Endodermal cell (in vitro differentiated cells): ENCODE measurements around the gene PEX7. TPM values are rescaled to one million over a fixed set of nuclear protein-coding genes. Genes with fewer than 3 reads are reported as not detected.

ENCODE experiments used
- DNase-seq: peaks from one replicate; pipeline ENCODE4 v3.0.0-alpha.2; 2017
- H3K27ac ChIP-seq: 2 replicates; pipeline ENCODE4 v1.5.1; 2013; ENCODE audit warnings: mild to moderate bottlenecking, low read depth, low read length, moderate library complexity
- H3K27me3 ChIP-seq: 2 replicates; pipeline ENCODE4 v1.6.1; 2013; ENCODE audit warnings: mild to moderate bottlenecking, low read length, moderate library complexity; ENCODE audit not compliant: insufficient read depth, control insufficient read depth, poor library complexity, severe bottlenecking
- H3K36me3 ChIP-seq: 2 replicates; pipeline ENCODE4 v1.7.0; 2013; ENCODE audit warnings: mild to moderate bottlenecking, low read length, moderate library complexity; ENCODE audit not compliant: control insufficient read depth, insufficient read depth
- H3K4me1 ChIP-seq: one replicate; pipeline ENCODE4 v1.7.0; 2013; ENCODE audit warnings: low read length; ENCODE audit not compliant: control insufficient read depth, insufficient read depth
- H3K4me3 ChIP-seq: 2 replicates; pipeline ENCODE4 v1.5.1; 2013; ENCODE audit warnings: mild to moderate bottlenecking, low read length, moderate library complexity
- H3K9ac ChIP-seq: 2 replicates; pipeline ENCODE4 v1.6.1; 2013; ENCODE audit warnings: mild to moderate bottlenecking, low read length, moderate library complexity; ENCODE audit not compliant: poor library complexity, severe bottlenecking; ENCODE audit errors: extremely low read depth
- H3K9me3 ChIP-seq: 2 replicates; pipeline ENCODE4 v1.6.1; 2013; ENCODE audit warnings: mild to moderate bottlenecking, low read length, moderate library complexity; ENCODE audit not compliant: control insufficient read depth
- H3K27ac Mint-ChIP-seq: 2 replicates; pipeline ENCODE4 v1.8.0; 2020; ENCODE audit warnings: mixed read lengths
- H3K27me3 Mint-ChIP-seq: 2 replicates; pipeline ENCODE4 v1.8.0; 2021; ENCODE audit warnings: mild to moderate bottlenecking, mixed read lengths; ENCODE audit not compliant: insufficient read depth
- H3K36me3 Mint-ChIP-seq: 2 replicates; pipeline ENCODE4 v1.8.0; 2020; ENCODE audit warnings: low read depth, mixed read lengths
- H3K4me1 Mint-ChIP-seq: 2 replicates; pipeline ENCODE4 v1.8.0; 2020; ENCODE audit warnings: mixed read lengths
- H3K4me3 Mint-ChIP-seq: 2 replicates; pipeline ENCODE4 v1.8.0; 2020; ENCODE audit warnings: mild to moderate bottlenecking, moderate library complexity, mixed read lengths
- H3K9me3 Mint-ChIP-seq: 2 replicates; pipeline ENCODE4 v1.8.0; 2020; ENCODE audit warnings: mild to moderate bottlenecking, mixed read lengths
- WGBS, 2 experiments: methylation state at CpG; one replicate each; pipeline versions ENCODE4 v1.1.5 to v1.1.7; 2013; ENCODE audit warnings: missing lambda C conversion rate in 2 of 2, mixed read lengths in 1 of 2; ENCODE audit not compliant: insufficient coverage in 1 of 2, insufficient read length in 1 of 2; 5-methylcytosine and 5-hydroxymethylcytosine counted together
- total RNA-seq, 2 donors: library from RNA; stranded (reverse); fragmentation: NEBNext Ultra II Directional in 1 of 2; extraction: Animal tissue kit (Norgen Biotek cat#: 25700) in 1 of 2; gene quantifications; 2 replicates in 1 of 2; 3 replicates in 1 of 2; pipeline ENCODE4 v1.2.1, GENCODE V29; 2021
- TF ChIP-seq, protein P1 (sequence below): fragments of 200-600 bp; sonication (generic); conservative IDR thresholded peaks from 2 replicates; pipeline ENCODE4 v1.5.0; 2021; ENCODE audit warnings: antibody characterized with exemption, mild to moderate bottlenecking

The PEX7 gene
- total RNA-seq, 2 donors from 2014 or later: 11.2 to 11.6 TPM

DNA sequence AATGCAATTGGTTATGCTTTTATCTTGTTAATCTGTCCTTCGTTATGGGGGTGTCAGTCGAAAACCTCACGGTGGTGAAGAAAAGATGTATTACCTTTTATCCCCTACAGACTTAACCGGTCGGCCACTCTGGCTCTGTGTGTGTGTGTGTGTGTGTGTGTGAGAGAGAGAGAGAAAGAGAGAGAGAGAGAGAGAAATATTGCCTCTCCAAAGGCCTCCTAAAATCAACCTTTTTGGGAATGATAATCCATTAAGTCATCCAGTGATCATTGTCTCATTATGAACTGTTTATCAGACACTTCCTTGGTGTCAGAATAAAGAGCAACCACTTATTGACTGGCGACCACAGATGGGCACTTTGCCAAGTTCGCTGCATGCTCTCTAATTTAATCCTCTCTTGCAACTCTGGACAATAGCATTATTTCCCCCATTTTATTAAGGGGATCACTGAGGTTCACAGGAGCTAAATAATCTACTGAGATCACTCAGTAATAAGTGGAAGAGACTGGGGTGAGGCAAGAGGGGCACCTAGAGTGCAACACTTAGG lies 130.4 kb downstream of the PEX7 start:
- no peaks in the 10 kb centered on the region for H3K9me3 ChIP-seq
- peaks cover 3% of the 10 kb centered on the region for H3K36me3 Mint-ChIP-seq
- WGBS, 2 experiments: 87 to 100% methylated on average over 1 to 5 of the region's 7 CpGs

DNA sequence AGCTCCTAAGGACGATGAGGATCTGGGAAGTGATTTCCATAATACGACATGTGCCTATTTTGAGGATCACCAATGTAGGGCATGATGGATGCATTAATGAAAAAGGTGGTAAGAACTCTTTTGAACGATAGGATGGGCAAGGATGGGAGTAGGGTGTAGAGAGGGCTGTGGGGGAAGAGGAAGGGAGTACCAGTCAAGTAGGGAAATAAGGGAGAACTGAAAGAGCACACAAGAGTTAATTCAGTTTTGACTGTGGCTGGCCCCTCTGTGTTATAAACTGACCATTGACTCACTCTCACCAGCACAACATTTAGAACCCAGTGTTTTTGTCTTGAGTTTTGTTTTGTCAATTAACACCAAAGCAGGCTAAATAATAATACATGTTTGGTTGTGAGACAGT lies 132.7 kb downstream of the PEX7 start:
- no peaks in the 10 kb centered on the region for H3K36me3 Mint-ChIP-seq
- H3K9me3 ChIP-seq: no peaks in the 10 kb centered on the region
- H3K4me3 ChIP-seq: no peak overlapping the region
- H3K4me1 Mint-ChIP-seq: peaks cover 32% of the 10 kb centered on the region
- no peaks in the 10 kb centered on the region for H3K4me1 ChIP-seq
- no peak for DNase-seq
- peak overlapping the region; percentile 6 for H3K27ac Mint-ChIP-seq
- H3K9ac ChIP-seq: no peak overlapping the region
- H3K9me3 Mint-ChIP-seq: no peaks in the 10 kb centered on the region
- H3K36me3 ChIP-seq: no peaks in the 10 kb centered on the region
- H3K4me3 Mint-ChIP-seq: no peak overlapping the region
- TF ChIP-seq, protein P1, sequence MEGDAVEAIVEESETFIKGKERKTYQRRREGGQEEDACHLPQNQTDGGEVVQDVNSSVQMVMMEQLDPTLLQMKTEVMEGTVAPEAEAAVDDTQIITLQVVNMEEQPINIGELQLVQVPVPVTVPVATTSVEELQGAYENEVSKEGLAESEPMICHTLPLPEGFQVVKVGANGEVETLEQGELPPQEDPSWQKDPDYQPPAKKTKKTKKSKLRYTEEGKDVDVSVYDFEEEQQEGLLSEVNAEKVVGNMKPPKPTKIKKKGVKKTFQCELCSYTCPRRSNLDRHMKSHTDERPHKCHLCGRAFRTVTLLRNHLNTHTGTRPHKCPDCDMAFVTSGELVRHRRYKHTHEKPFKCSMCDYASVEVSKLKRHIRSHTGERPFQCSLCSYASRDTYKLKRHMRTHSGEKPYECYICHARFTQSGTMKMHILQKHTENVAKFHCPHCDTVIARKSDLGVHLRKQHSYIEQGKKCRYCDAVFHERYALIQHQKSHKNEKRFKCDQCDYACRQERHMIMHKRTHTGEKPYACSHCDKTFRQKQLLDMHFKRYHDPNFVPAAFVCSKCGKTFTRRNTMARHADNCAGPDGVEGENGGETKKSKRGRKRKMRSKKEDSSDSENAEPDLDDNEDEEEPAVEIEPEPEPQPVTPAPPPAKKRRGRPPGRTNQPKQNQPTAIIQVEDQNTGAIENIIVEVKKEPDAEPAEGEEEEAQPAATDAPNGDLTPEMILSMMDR: no peak
- 83 to 87% methylated on average over 3 of the region's 3 CpGs for WGBS, 2 experiments
- no peak overlapping the region for H3K27ac ChIP-seq
- H3K27me3 Mint-ChIP-seq: peaks cover 2% of the 10 kb centered on the region
- no peaks in the 10 kb centered on the region for H3K27me3 ChIP-seq

More for the DNA sequence above, 130.4 kb downstream of the PEX7 start:
- H3K27ac Mint-ChIP-seq: no peak overlapping the region
- no peak for DNase-seq
- no peaks in the 10 kb centered on the region for H3K4me1 ChIP-seq
- no peaks in the 10 kb centered on the region for H3K27me3 ChIP-seq
- H3K9me3 Mint-ChIP-seq: peaks cover 14% of the 10 kb centered on the region
- no peak overlapping the region for H3K4me3 ChIP-seq
- H3K9ac ChIP-seq: no peak overlapping the region
- no peaks in the 10 kb centered on the region for H3K27me3 Mint-ChIP-seq
- H3K27ac ChIP-seq: no peak overlapping the region
- TF ChIP-seq, protein P1: no peak
- H3K4me1 Mint-ChIP-seq: peaks cover 14% of the 10 kb centered on the region
- no peaks in the 10 kb centered on the region for H3K36me3 ChIP-seq
- no peak overlapping the region for H3K4me3 Mint-ChIP-seq

DNA sequence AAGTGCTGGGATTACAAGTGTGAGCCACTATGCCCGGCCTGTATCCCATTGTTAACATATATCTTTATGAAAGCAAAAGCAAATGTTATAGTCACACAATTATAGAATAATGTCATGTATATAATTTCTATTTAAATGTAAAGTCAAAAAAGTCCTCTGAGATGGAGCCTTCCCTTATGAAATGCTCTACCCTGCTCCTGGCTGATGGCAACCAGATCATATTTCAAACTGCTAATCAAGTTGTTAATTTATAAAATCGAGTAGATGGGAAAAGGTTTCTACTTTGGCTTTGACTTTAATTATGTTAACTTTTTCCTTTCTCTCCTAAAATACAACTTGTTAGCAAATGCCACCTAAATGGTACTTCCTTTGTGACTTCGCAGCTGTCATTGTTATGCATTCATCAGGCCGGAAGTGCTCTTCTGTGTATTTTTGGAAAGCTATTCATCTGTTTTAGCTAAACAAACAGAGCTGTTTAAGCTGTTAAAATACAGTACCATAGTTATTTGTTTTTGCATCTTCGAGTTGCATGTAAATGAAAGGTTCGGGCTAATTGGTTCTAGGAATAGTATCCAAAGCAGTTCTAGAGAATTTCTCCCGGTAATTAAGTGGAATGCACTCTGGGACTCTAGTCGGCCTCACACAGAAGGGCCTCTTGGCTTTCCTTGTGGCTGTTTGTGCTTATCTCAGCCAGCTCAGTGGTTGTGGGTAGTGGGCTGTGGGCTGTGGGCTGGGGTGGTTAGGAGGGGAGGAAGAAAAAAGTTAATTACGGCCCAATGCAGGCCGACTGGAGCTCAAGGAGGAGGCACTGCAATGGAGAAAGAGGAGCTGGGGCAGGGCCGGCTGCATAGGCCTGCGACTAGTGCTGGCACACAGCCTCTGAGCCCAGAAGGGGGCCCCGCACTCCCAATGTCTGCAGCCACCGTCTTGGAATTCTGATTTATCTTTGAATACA lies 134.5 kb downstream of the PEX7 start:
- peak overlapping the region; percentile 36 for H3K27ac ChIP-seq
- H3K9me3 ChIP-seq: no peaks in the 10 kb centered on the region
- TF ChIP-seq, protein P1: peak; percentile 68
- no peak overlapping the region for H3K9ac ChIP-seq
- WGBS, 2 experiments: 44 to 54% methylated on average over 9 to 12 of the region's 14 CpGs
- H3K27me3 Mint-ChIP-seq: peaks cover 2% of the 10 kb centered on the region
- H3K4me1 Mint-ChIP-seq: peaks cover 37% of the 10 kb centered on the region
- no peaks in the 10 kb centered on the region for H3K27me3 ChIP-seq
- DNase-seq: peak; percentile 88
- peak overlapping the region; percentile 91 for H3K27ac Mint-ChIP-seq
- H3K4me3 Mint-ChIP-seq: no peak overlapping the region
- H3K9me3 Mint-ChIP-seq: no peaks in the 10 kb centered on the region
- no peaks in the 10 kb centered on the region for H3K36me3 Mint-ChIP-seq
- no peak overlapping the region for H3K4me3 ChIP-seq
- no peaks in the 10 kb centered on the region for H3K36me3 ChIP-seq
- H3K4me1 ChIP-seq: no peaks in the 10 kb centered on the region
